ENCODE results near the gene ZCCHC24. TPM values are rescaled to one million over a fixed set of nuclear protein-coding genes. Genes with fewer than 3 reads are reported as not detected.

Gene ZCCHC24
- total RNA-seq, 1 donor from 2014 or later, result 1.3 TPM

GRCh38 chr10:79347894-79348639 lies 97.4 kb downstream of the ZCCHC24 start:
- no peaks in the 10 kb centered on the region for H3K9me3 Mint-ChIP-seq
- DNase-seq (peak; percentile 66), ATAC-seq (ENCODE audit: low read depth) (peak; percentile 59)
- TF ChIP-seq CTCF (IDR thresholded peaks at IDR 0.05), result no peak
- ChIA-PET POLR2A (interaction anchor here (0.6 to 4.8 kb wide), 17 partner anchors 10 to 1045 kb away, joined by 3 to 37 read pairs (median 5); partner anchors contain the start of gene ZCCHC24), CTCF (interaction anchor here (0.7 to 1.3 kb wide), 3 partner anchors 27 to 152 kb away, joined by 3 to 4 read pairs (median 3); no protein-coding TSS in a partner anchor)
- H3K4me3 Mint-ChIP-seq, result peak overlapping the region; percentile 84
- peaks cover 44% of the 10 kb centered on the region for H3K36me3 Mint-ChIP-seq (ENCODE audit: low read depth)
- H3K27ac Mint-ChIP-seq, result peak overlapping the region; percentile 90
- intact Hi-C loops (cut with micrococcal nuclease), result loop anchor here (1.0 to 10.0 kb wide), 14 partner anchors 17 to 1473 kb away; partner anchors contain the start of genes ANXA11, POLR3A, ZCCHC24 and ZMIZ1
- peaks cover 25% of the 10 kb centered on the region for H3K4me1 Mint-ChIP-seq
- H3K27me3 Mint-ChIP-seq, result no peaks in the 10 kb centered on the region

- DNase-seq (peak; percentile 94), ATAC-seq (ENCODE audit: low read depth) (peak; percentile 95)
- no peaks in the 10 kb centered on the region for H3K27me3 Mint-ChIP-seq
- TF ChIP-seq CTCF (IDR thresholded peaks at IDR 0.05), result peak; percentile 47
- no peaks in the 10 kb centered on the region for H3K9me3 Mint-ChIP-seq
- POLR2A ChIA-PET, result interaction anchor here (0.7 to 4.8 kb wide), 16 partner anchors 11 to 1044 kb away, joined by 3 to 37 read pairs (median 6); partner anchors contain the start of gene ZCCHC24
- intact Hi-C loops (cut with micrococcal nuclease), result loop anchor here (1.0 to 10.0 kb wide), 13 partner anchors 16 to 1473 kb away; partner anchors contain the start of genes ANXA11, POLR3A, ZCCHC24 and ZMIZ1
- CTCF ChIA-PET, result interaction anchor here (0.7 to 1.3 kb wide), 2 partner anchors 27 to 105 kb away, joined by 3 to 4 read pairs; no protein-coding TSS in a partner anchor
- peaks cover 25% of the 10 kb centered on the region for H3K4me1 Mint-ChIP-seq
- H3K4me3 Mint-ChIP-seq, result peak within 1 kb of the TSS; percentile 84
- peaks cover 37% of the 10 kb centered on the region for H3K36me3 Mint-ChIP-seq (ENCODE audit: low read depth)
- H3K27ac Mint-ChIP-seq, result peak within 1 kb of the TSS; percentile 90
Measured at GRCh38 chr10:79347226-79347893, 98.1 kb downstream of the ZCCHC24 start, which contains the start of gene PPIF. Gene PPIF, plus strand, starts transcription at chr10:79347469. Its CDS starts 80 bp downstream, at chr10:79347549.

GRCh38 chr10:79346388-79347225 lies 98.8 kb downstream of the ZCCHC24 start:
- Mint-ChIP-seq H3K4me3 (no peak overlapping the region), H3K36me3 (ENCODE audit: low read depth) (peaks cover 30% of the 10 kb centered on the region), H3K27ac (no peak overlapping the region), H3K27me3 (no peaks in the 10 kb centered on the region), H3K4me1 (peaks cover 25% of the 10 kb centered on the region), H3K9me3 (no peaks in the 10 kb centered on the region)
- no peak for DNase-seq
- TF ChIP-seq CTCF (IDR thresholded peaks at IDR 0.05), result no peak
- CTCF ChIA-PET, result interaction anchor here (1.0 to 1.4 kb wide), 5 partner anchors 28 to 144 kb away, joined by 3 to 5 read pairs (median 4); no protein-coding TSS in a partner anchor
- intact Hi-C loops (cut with micrococcal nuclease), result loop anchor here (1.0 to 10.0 kb wide), 13 partner anchors 15 to 1472 kb away; partner anchors contain the start of genes ANXA11, POLR3A, ZCCHC24 and ZMIZ1
- POLR2A ChIA-PET, result interaction anchor here (0.8 to 4.8 kb wide), 8 partner anchors 15 to 105 kb away, joined by 3 to 37 read pairs (median 6); no protein-coding TSS in a partner anchor
- no peak for ATAC-seq (ENCODE audit: low read depth)

- Mint-ChIP-seq H3K36me3 (ENCODE audit: low read depth) (peaks cover 24% of the 10 kb centered on the region), H3K27ac (no peak overlapping the region), H3K27me3 (no peaks in the 10 kb centered on the region), H3K4me1 (peaks cover 25% of the 10 kb centered on the region), H3K9me3 (no peaks in the 10 kb centered on the region), H3K4me3 (peak overlapping the region; percentile 20)
- DNase-seq (no peak), ATAC-seq (ENCODE audit: low read depth) (no peak)
- ChIA-PET CTCF (interaction anchor here (1.0 to 1.4 kb wide), 5 partner anchors 28 to 151 kb away, joined by 3 to 5 read pairs (median 3); no protein-coding TSS in a partner anchor), POLR2A (interaction anchor here (0.8 to 4.8 kb wide), 6 partner anchors 15 to 104 kb away, joined by 3 to 37 read pairs (median 8); no protein-coding TSS in a partner anchor)
- no peak for TF ChIP-seq CTCF (IDR thresholded peaks at IDR 0.05)
- intact Hi-C loops (cut with micrococcal nuclease), result loop anchor here (2.0 to 10.0 kb wide), 6 partner anchors 151 to 1471 kb away; partner anchors contain the start of genes ANXA11, POLR3A and ZMIZ1
Measured at GRCh38 chr10:79346012-79346340, 99.4 kb downstream of the ZCCHC24 start.
